ENCODE results near the gene ULK4.

DNA sequence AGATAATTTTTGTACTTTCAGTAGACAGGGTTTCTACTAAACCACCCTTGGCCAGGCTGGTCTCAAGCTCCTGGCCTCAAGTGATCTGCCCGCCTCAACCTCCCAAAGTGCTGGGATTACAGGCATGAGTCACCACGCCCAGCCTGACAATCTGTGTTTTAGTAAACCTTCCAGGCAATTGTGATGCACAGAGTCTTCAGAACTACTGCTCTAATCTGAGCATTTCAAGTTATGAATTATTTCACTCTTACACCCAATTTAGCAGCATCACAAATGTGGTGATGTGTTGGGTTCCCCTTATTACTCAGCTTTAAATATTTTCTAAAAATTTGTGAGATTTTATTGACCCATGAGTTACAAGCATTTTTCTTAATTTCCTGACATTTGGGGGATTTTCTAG, 94.4 kb downstream of the ULK4 start:
- TF ChIP-seq HDAC2 (IDR thresholded peaks at IDR 0.05; ENCODE audit: borderline replicate concordance in 1 of 2, low read depth in 2 of 2, low read length in 2 of 2), result no peak
- TF ChIP-seq RNF2 (IDR thresholded peaks at IDR 0.05; ENCODE audit: borderline replicate concordance, low read depth, low read length, missing control alignments, poor library complexity, severe bottlenecking), result no peak
- no peak for TF ChIP-seq TAF1 (IDR thresholded peaks at IDR 0.05; ENCODE audit: low read depth, low read length)
- TF ChIP-seq SP1 (IDR thresholded peaks at IDR 0.05; ENCODE audit: low read depth, low read length), result no peak
- no peak for TF ChIP-seq KDM1A (IDR thresholded peaks at IDR 0.05; ENCODE audit: borderline replicate concordance, low read length)
- TF ChIP-seq POLR2A (IDR thresholded peaks at IDR 0.05; ENCODE audit: control extremely low read depth in 1 of 2, low read depth in 2 of 2, low read length in 2 of 2), result no peak
- TF ChIP-seq, protein P1, sequence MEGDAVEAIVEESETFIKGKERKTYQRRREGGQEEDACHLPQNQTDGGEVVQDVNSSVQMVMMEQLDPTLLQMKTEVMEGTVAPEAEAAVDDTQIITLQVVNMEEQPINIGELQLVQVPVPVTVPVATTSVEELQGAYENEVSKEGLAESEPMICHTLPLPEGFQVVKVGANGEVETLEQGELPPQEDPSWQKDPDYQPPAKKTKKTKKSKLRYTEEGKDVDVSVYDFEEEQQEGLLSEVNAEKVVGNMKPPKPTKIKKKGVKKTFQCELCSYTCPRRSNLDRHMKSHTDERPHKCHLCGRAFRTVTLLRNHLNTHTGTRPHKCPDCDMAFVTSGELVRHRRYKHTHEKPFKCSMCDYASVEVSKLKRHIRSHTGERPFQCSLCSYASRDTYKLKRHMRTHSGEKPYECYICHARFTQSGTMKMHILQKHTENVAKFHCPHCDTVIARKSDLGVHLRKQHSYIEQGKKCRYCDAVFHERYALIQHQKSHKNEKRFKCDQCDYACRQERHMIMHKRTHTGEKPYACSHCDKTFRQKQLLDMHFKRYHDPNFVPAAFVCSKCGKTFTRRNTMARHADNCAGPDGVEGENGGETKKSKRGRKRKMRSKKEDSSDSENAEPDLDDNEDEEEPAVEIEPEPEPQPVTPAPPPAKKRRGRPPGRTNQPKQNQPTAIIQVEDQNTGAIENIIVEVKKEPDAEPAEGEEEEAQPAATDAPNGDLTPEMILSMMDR (IDR thresholded peaks at IDR 0.05; ENCODE audit: control extremely low read depth in 1 of 3, insufficient read depth in 1 of 3, low read depth in 1 of 3, low read length in 3 of 3), result no peak
- TF ChIP-seq, protein P2, sequence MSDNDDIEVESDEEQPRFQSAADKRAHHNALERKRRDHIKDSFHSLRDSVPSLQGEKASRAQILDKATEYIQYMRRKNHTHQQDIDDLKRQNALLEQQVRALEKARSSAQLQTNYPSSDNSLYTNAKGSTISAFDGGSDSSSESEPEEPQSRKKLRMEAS (IDR thresholded peaks at IDR 0.05), result no peak
- TF ChIP-seq JUN (IDR thresholded peaks at IDR 0.05; ENCODE audit: low read depth, low read length), result no peak
- TF ChIP-seq BACH1 (IDR thresholded peaks at IDR 0.05; ENCODE audit: low read length), result no peak
- TF ChIP-seq EZH2 (IDR thresholded peaks at IDR 0.05; ENCODE audit: low read depth, low read length, severe bottlenecking), result no peak

Data from H1 (cell line).